SJSA1 (cell line): ENCODE results near the gene KIF6. TPM values are rescaled to one million over a fixed set of nuclear protein-coding genes. Genes with fewer than 3 reads are reported as not detected.
"Not testable (repeated sequence)": the region's sequence is repeated elsewhere in the genome, so short reads cannot be mapped to it uniquely, and the experiment has no call there.

Experiments
- DNase-seq, 2 experiments: peaks; one replicate each; pipeline ENCODE4 v3.0.0-alpha.2; 2015 to 2020; ENCODE audit warnings: low spot score in 2 of 2, low read depth in 1 of 2
- H3K27ac ChIP-seq: fragments of 250-450 bp; sonication (Bioruptor Pico); 2 replicates; pipeline ENCODE4 v1.5.1; 2020; ENCODE audit warnings: mild to moderate bottlenecking, moderate library complexity
- H3K27me3 ChIP-seq: fragments of 250-450 bp; sonication (Bioruptor Pico); replicated peaks from 2 replicates; pipeline ENCODE4 v1.5.1; 2020; ENCODE audit warnings: mild to moderate bottlenecking, moderate library complexity
- H3K36me3 ChIP-seq: fragments of 250-450 bp; sonication (Bioruptor Pico); 2 replicates; pipeline ENCODE4 v1.5.1; 2020; ENCODE audit warnings: mild to moderate bottlenecking
- H3K4me1 ChIP-seq: fragments of 250-450 bp; sonication (Bioruptor Pico); replicated peaks from 2 replicates; pipeline ENCODE4 v1.6.1; 2021; ENCODE audit warnings: mild to moderate bottlenecking
- H3K4me3 ChIP-seq: fragments of 250-450 bp; sonication (Bioruptor Pico); 2 replicates; pipeline ENCODE4 v1.5.1; 2020; ENCODE audit warnings: mild to moderate bottlenecking
- H3K9me3 ChIP-seq: fragments of 250-450 bp; sonication (Bioruptor Pico); replicated peaks from 2 replicates; pipeline ENCODE4 v1.5.1; 2020; ENCODE audit warnings: mild to moderate bottlenecking
- total RNA-seq: library from RNA; depleted of rRNA; stranded (reverse); fragments of >200 nt; shearing (Covaris generic); gene quantifications from 2 replicates; pipeline ENCODE4 v1.2.3, GENCODE V29; 2014

KIF6 gene
- total RNA-seq, 1 experiment from 2014 or later: not detected

DNA sequence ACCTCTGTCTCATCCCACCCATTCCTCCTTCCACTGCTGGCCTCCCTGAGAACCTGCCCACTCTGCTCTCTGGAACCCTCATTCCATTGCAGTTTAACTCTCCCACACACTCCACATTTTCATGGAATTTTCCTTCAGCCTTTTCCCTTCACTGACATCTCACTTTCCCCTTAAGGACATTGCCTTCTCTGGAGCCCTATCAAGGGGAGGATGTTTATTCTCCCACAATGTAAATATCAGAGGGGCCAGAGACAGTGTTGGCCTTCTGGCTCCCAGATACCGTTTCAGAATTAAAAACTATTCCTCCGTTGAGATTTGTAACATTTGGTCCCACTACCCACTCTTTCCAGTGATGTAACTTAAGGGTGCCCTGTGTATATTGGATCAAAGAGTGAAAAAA lies 203.2 kb downstream of the KIF6 start:
- H3K9me3 ChIP-seq: no peaks in the 10 kb centered on the region
- no peak for DNase-seq
- no peaks in the 10 kb centered on the region for H3K4me1 ChIP-seq
- no peak overlapping the region for H3K4me3 ChIP-seq
- H3K27me3 ChIP-seq: 0 out of 2 replicates have a peak, but pooled peaks cover 5% of the 10 kb centered on the region
- H3K27ac ChIP-seq: no peak overlapping the region
- no peaks in the 10 kb centered on the region for H3K36me3 ChIP-seq

GRCh38 chr6:39520916-39521315 lies 204.3 kb downstream of the KIF6 start:
- H3K9me3 ChIP-seq: no peaks in the 10 kb centered on the region
- no peak overlapping the region for H3K4me3 ChIP-seq
- H3K36me3 ChIP-seq: no peaks in the 10 kb centered on the region
- DNase-seq: no peak
- no peaks in the 10 kb centered on the region for H3K4me1 ChIP-seq
- no peak overlapping the region for H3K27ac ChIP-seq
- H3K27me3 ChIP-seq: 0 out of 2 replicates have a peak, but pooled peaks cover 5% of the 10 kb centered on the region

GRCh38 chr6:39520411-39520810 lies 204.8 kb downstream of the KIF6 start:
- no peak overlapping the region for H3K27ac ChIP-seq
- no peaks in the 10 kb centered on the region for H3K36me3 ChIP-seq
- DNase-seq: no peak

DNA sequence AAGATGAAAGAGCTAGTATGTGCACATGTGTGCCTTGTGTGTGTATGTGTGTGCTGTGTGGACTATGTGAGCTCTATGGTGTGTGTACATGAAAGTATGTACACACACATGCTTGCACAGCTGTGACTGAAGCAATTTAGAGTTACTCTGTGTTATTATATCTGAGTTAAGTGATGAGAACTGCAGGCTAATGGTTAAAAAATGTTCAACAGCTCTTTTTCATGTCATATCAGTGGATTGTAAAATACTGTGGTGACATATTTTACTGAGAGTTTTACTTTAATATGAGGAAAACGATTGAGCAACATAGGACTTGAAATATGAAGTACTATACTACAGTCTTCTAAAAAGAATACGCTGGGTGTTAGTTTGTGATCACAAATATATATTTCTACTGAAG lies 207.0 kb downstream of the KIF6 start:
- no peak for DNase-seq
- H3K4me3 ChIP-seq: no peak overlapping the region
- H3K9me3 ChIP-seq: no peaks in the 10 kb centered on the region
- H3K36me3 ChIP-seq: no peaks in the 10 kb centered on the region
- no peaks in the 10 kb centered on the region for H3K4me1 ChIP-seq
- H3K27me3 ChIP-seq: 0 out of 2 replicates have a peak, but pooled peaks cover 5% of the 10 kb centered on the region
- no peak overlapping the region for H3K27ac ChIP-seq

More at GRCh38 chr6:39520411-39520810, 204.8 kb downstream of the KIF6 start:
- 0 out of 2 replicates have a peak, but pooled peaks cover 5% of the 10 kb centered on the region for H3K27me3 ChIP-seq
- H3K4me3 ChIP-seq: no peak overlapping the region
- no peaks in the 10 kb centered on the region for H3K9me3 ChIP-seq
- no peaks in the 10 kb centered on the region for H3K4me1 ChIP-seq

GRCh38 chr6:39517756-39518155 lies 207.5 kb downstream of the KIF6 start:
- Histone ChIP-seq H3K27me3 (0 out of 2 replicates have a peak, but pooled peaks cover 5% of the 10 kb centered on the region), H3K4me1 (no peaks in the 10 kb centered on the region), H3K27ac (no peak overlapping the region), H3K36me3 (no peaks in the 10 kb centered on the region), H3K9me3 (no peaks in the 10 kb centered on the region), H3K4me3 (no peak overlapping the region)
- DNase-seq: no peak

- Histone ChIP-seq H3K27me3 (0 out of 2 replicates have a peak, but pooled peaks cover 5% of the 10 kb centered on the region), H3K36me3 (no peaks in the 10 kb centered on the region)
- no peak for DNase-seq
These were observed 208.7 kb downstream of the KIF6 start for GRCh38 chr6:39516471-39516870.

DNA sequence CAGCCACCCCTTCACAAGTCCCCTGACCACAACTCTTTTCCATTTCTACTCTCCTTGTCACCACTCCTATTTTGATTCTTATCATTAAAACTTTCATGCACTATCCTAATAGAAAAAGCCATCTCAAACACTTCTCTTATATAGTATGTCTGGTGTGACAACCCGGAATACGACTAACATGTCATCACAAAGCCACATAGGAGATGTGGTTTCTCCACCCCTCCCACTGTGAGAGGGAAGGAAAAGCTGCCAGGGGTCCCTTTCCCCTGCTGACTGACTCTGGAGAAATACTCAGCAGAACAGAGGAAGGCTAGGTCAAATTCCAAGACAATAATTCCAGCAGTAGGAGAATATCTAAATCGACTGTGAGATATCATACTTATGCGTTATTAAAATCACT lies 209.7 kb downstream of the KIF6 start:
- Histone ChIP-seq H3K4me3 (no peak overlapping the region), H3K36me3 (no peaks in the 10 kb centered on the region), H3K27me3 (no peaks in the 10 kb centered on the region), H3K27ac (no peak overlapping the region), H3K9me3 (no peaks in the 10 kb centered on the region), H3K4me1 (no peaks in the 10 kb centered on the region)
- DNase-seq: no peak

More at GRCh38 chr6:39516471-39516870, 208.7 kb downstream of the KIF6 start:
- Histone ChIP-seq H3K27ac (no peak overlapping the region), H3K4me1 (no peaks in the 10 kb centered on the region), H3K4me3 (no peak overlapping the region), H3K9me3 (no peaks in the 10 kb centered on the region)

DNA sequence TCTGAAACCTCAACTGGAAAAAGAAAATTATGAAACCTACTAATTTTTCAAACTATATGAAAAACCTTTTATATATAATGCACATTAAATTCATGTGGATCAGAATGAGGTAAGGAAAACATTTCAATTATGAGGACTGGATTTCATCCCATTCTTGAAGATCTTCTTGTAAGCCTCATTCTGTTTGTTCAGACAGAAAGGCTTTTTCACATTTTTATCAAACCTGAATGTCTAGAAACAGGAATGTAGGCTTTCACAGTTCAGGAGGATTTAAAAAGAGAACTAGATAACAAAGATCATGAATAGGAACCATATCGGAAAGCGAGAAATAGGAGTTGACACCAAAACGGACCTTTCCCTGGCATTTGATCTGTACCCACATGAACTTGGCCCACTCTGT lies 210.2 kb downstream of the KIF6 start:
- no peaks in the 10 kb centered on the region for H3K4me1 ChIP-seq
- H3K27ac ChIP-seq: no peak overlapping the region
- DNase-seq: no peak
- H3K4me3 ChIP-seq: no peak overlapping the region
- H3K27me3 ChIP-seq: no peaks in the 10 kb centered on the region
- no peaks in the 10 kb centered on the region for H3K36me3 ChIP-seq
- H3K9me3 ChIP-seq: no peaks in the 10 kb centered on the region

GRCh38 chr6:39509831-39510230 lies 215.4 kb downstream of the KIF6 start:
- H3K9me3 ChIP-seq, H3K4me3 ChIP-seq, DNase-seq, H3K27me3 ChIP-seq, H3K4me1 ChIP-seq, H3K27ac ChIP-seq, H3K36me3 ChIP-seq: not testable (repeated sequence)

- no peak overlapping the region for H3K4me3 ChIP-seq
- DNase-seq: no peak
- no peaks in the 10 kb centered on the region for H3K4me1 ChIP-seq
These were observed 216.7 kb downstream of the KIF6 start for GRCh38 chr6:39508515-39508914.

DNA sequence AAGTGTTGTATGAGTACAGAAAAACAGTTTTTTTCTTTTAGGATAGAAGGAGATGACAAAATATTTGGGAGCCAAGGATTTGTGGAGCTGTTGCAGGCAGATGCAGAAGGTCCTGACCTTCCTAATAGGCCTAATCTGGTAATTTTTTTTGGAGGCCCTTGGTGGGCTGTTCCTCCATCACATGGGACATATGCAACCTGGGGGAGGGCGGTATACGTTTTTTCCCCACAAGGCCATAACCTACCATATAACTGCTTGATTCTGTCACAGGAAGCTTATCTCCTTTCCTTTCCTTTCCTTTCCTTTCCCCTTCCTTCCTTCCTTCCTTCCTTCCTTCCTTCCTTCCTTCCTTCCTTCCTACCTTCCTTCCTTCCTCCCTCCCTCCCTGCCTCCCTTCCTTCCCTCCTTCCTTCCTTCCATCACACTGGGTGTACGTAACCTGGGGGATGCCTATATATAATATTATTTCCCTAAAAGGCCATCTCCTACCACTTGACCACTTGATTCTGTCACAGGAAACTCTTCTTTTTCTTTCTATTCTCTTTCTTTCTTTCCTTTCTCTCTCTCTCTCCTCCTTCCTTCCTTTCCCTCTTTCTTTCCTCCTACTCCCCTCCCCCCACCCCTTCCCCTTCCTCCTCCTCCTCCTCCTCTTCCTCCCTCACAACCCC lies 217.7 kb downstream of the KIF6 start:
- H3K9me3 ChIP-seq: no peaks in the 10 kb centered on the region

More at GRCh38 chr6:39508515-39508914, 216.7 kb downstream of the KIF6 start:
- Histone ChIP-seq H3K36me3 (no peaks in the 10 kb centered on the region), H3K27me3 (no peaks in the 10 kb centered on the region), H3K27ac (no peak overlapping the region), H3K9me3 (no peaks in the 10 kb centered on the region)

DNA sequence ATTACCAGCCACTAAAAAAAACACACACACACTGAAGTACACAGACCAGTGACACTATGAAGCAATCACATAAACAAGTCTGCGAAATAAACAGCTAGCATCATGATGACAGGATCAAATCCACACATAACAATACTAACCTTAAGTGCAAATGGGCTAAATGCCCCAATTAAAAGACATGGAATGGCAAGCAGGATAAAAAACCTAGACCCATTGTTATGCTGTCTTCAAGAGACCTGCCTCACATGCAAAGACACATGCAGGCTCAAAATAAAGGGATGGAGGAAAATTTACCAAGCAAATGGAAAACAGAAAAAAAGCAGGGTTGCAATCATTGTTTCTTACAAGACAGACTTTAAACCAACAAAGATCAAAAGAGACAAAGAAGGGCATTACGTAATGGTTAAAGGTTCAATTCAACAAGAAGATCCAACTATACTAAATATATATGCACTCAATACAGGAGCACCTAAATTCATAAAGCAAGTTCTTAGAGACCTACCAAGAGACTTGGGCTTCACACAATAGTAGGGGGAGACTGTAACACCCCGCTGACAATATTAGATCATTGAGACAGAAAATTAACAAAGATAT lies 222.7 kb downstream of the KIF6 start:
- not testable (repeated sequence) for H3K27ac ChIP-seq, H3K4me1 ChIP-seq, H3K4me3 ChIP-seq, DNase-seq, H3K27me3 ChIP-seq, H3K9me3 ChIP-seq, H3K36me3 ChIP-seq

More for the DNA sequence above, 217.7 kb downstream of the KIF6 start:
- Histone ChIP-seq H3K4me1 (no peaks in the 10 kb centered on the region), H3K27ac (no peak overlapping the region), H3K4me3 (no peak overlapping the region), H3K27me3 (no peaks in the 10 kb centered on the region), H3K36me3 (no peaks in the 10 kb centered on the region)
- DNase-seq: no peak

DNA sequence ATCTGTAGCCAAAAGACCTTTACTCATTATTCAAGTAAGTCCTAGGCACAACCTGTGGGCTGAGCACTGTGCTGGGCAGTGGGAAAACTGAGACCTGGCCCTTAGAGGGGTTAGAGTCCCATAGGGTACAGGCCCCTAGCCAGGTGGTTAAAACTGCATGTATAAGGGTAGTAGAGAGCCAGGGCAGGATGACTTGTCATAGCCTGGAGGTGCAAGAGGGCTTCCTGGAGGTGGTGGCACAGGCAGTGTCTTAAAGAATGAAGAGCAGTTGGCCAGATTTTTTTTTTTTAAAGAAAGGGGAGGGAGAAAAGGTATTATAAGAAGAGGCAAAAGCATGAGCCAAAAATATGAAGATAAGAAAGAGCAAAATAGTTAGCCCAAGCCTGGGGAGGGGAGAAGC lies 226.2 kb downstream of the KIF6 start:
- Histone ChIP-seq H3K27me3 (no peaks in the 10 kb centered on the region), H3K9me3 (no peaks in the 10 kb centered on the region; the same call in 1 of the 2 replicates), H3K36me3 (no peaks in the 10 kb centered on the region), H3K4me1 (no peaks in the 10 kb centered on the region), H3K4me3 (no peak overlapping the region), H3K27ac (no peak overlapping the region)
- no peak for DNase-seq

DNA sequence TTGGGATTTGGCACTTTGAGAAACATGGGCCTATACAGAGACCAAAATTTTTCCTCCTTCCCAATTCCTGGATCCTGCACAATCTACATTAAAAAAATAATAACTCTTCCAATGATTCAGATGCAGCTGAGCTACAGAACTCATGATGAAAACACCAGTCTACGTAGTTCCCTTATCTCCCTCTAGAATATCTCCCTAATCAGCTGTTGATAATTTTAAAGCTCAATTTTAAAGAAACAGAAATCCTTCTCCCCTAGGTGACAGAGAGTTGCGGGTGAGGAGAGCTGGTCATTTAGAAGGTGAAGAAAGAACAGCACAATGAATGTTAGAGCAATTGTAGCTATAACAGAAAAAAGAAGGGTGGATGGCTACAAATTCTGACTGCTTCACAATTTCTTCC lies 227.1 kb downstream of the KIF6 start:
- DNase-seq: no peak
- Histone ChIP-seq H3K9me3 (no peaks in the 10 kb centered on the region; the same call in 1 of the 2 replicates), H3K27me3 (no peaks in the 10 kb centered on the region), H3K4me1 (no peaks in the 10 kb centered on the region), H3K36me3 (no peaks in the 10 kb centered on the region), H3K27ac (no peak overlapping the region), H3K4me3 (no peak overlapping the region)
